Endothelial cell (in vitro differentiated cells): ENCODE measurements around the gene NCK2. TPM values are rescaled to one million over a fixed set of nuclear protein-coding genes. Genes with fewer than 3 reads are reported as not detected.
A peak's percentile ranks its signal among the peaks of the same experiment; 100 is the strongest.
"Not testable (repeated sequence)": the region's sequence is repeated elsewhere in the genome, so short reads cannot be mapped to it uniquely, and the experiment has no call there.

Experiments used
- DNase-seq: peaks from one replicate; pipeline ENCODE4 v3.0.0; 2021; ENCODE audit warnings: low spot score
- H3K27ac Mint-ChIP-seq: one replicate; pipeline ENCODE4 v1.8.0; 2021; ENCODE audit warnings: mixed read lengths, inconsistent platforms; ENCODE audit not compliant: unreplicated experiment
- H3K27me3 Mint-ChIP-seq: one replicate; pipeline ENCODE4 v1.8.0; 2021; ENCODE audit warnings: mild to moderate bottlenecking, moderate library complexity, mixed read lengths, inconsistent platforms; ENCODE audit not compliant: unreplicated experiment
- H3K36me3 Mint-ChIP-seq: one replicate; pipeline ENCODE4 v1.8.0; 2021; ENCODE audit warnings: mild to moderate bottlenecking, low read depth, mixed read lengths, inconsistent platforms; ENCODE audit not compliant: unreplicated experiment
- H3K4me1 Mint-ChIP-seq: one replicate; pipeline ENCODE4 v1.8.0; 2021; ENCODE audit warnings: mild to moderate bottlenecking, mixed read lengths, inconsistent platforms; ENCODE audit not compliant: unreplicated experiment
- H3K4me3 Mint-ChIP-seq: one replicate; pipeline ENCODE4 v1.8.0; 2021; ENCODE audit warnings: mild to moderate bottlenecking, mixed read lengths, inconsistent platforms; ENCODE audit not compliant: unreplicated experiment
- H3K9me3 Mint-ChIP-seq: one replicate; pipeline ENCODE4 v1.8.0; 2021; ENCODE audit warnings: mixed read lengths, inconsistent platforms; ENCODE audit not compliant: unreplicated experiment
- CTCF ChIP-seq: fragments of 200-600 bp; sonication (generic); IDR thresholded peaks from one replicate; pipeline ENCODE4 v1.5.0; 2021; ENCODE audit warnings: antibody characterized with exemption; ENCODE audit not compliant: unreplicated experiment
- total RNA-seq: library from RNA; stranded (reverse); fragmentation: NEBNext Ultra II Directional; extraction: Animal tissue kit (Norgen Biotek cat#: 25700); gene quantifications from one replicate; pipeline ENCODE4 v1.2.1, GENCODE V29; 2021; ENCODE audit not compliant: unreplicated experiment

NCK2 gene
- total RNA-seq, 1 donor from 2014 or later = 93.7 TPM

- no peak for DNase-seq
- H3K36me3 Mint-ChIP-seq = peaks cover 23% of the 10 kb centered on the region
- TF ChIP-seq CTCF = no peak
- no peaks in the 10 kb centered on the region for H3K9me3 Mint-ChIP-seq
- peaks cover 82% of the 10 kb centered on the region for H3K4me1 Mint-ChIP-seq
- H3K4me3 Mint-ChIP-seq = no peak overlapping the region
- H3K27ac Mint-ChIP-seq = peak overlapping the region; percentile 72
- peaks cover 3% of the 10 kb centered on the region for H3K27me3 Mint-ChIP-seq
Measured at GRCh38 chr2:105754011-105754410, 9.3 kb downstream of the NCK2 start.

- H3K36me3 Mint-ChIP-seq = peaks cover 23% of the 10 kb centered on the region
- no peaks in the 10 kb centered on the region for H3K9me3 Mint-ChIP-seq
Measured at GRCh38 chr2:105754994-105755393, 10.3 kb downstream of the NCK2 start.

GRCh38 chr2:105755895-105756294, 11.2 kb downstream of the NCK2 start:
- H3K36me3 Mint-ChIP-seq = peaks cover 16% of the 10 kb centered on the region
- H3K4me3 Mint-ChIP-seq = peak overlapping the region; percentile 52
- peak overlapping the region; percentile 88 for H3K27ac Mint-ChIP-seq
- peaks cover 78% of the 10 kb centered on the region for H3K4me1 Mint-ChIP-seq
- no peak for DNase-seq
- peaks cover 6% of the 10 kb centered on the region for H3K27me3 Mint-ChIP-seq
- H3K9me3 Mint-ChIP-seq = no peaks in the 10 kb centered on the region
- no peak for TF ChIP-seq CTCF

More at GRCh38 chr2:105754994-105755393, 10.3 kb downstream of the NCK2 start:
- no peak for DNase-seq
- H3K27me3 Mint-ChIP-seq = peaks cover 3% of the 10 kb centered on the region
- TF ChIP-seq CTCF = no peak
- H3K4me1 Mint-ChIP-seq = peaks cover 80% of the 10 kb centered on the region
- H3K4me3 Mint-ChIP-seq = peak overlapping the region; percentile 5
- H3K27ac Mint-ChIP-seq = peak overlapping the region; percentile 88

GRCh38 chr2:105756435-105756834, 11.7 kb downstream of the NCK2 start:
- H3K27ac Mint-ChIP-seq = peak overlapping the region; percentile 88
- H3K27me3 Mint-ChIP-seq = peaks cover 3% of the 10 kb centered on the region
- TF ChIP-seq CTCF = no peak
- H3K36me3 Mint-ChIP-seq = peaks cover 11% of the 10 kb centered on the region
- no peak overlapping the region for H3K4me3 Mint-ChIP-seq
- H3K4me1 Mint-ChIP-seq = peaks cover 77% of the 10 kb centered on the region
- DNase-seq = no peak
- H3K9me3 Mint-ChIP-seq = no peaks in the 10 kb centered on the region

DNA sequence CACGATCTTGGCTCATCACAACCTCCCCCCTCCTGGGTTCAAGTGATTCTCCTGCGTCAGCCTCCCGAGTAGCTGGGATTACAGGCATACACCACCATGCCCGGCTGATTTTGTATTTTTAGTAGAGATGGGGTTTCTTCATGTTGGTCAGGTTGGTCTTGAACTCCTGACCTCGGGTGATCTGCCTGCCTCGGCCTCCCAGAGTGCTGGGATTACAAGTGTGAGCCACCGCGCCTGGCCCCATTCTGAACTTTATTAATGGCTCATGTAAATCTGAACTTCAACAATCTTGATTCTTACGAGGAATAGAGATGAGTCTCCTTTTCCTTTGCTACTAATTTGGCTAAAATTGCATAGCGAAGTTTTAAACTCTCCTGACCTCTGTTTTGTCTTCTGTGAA, 12.2 kb downstream of the NCK2 start:
- H3K9me3 Mint-ChIP-seq, H3K36me3 Mint-ChIP-seq, H3K27me3 Mint-ChIP-seq, H3K4me3 Mint-ChIP-seq, DNase-seq: not testable (repeated sequence)
- Mint-ChIP-seq H3K27ac (peak overlapping the region; percentile 88), H3K4me1 (peaks cover 77% of the 10 kb centered on the region)

DNA sequence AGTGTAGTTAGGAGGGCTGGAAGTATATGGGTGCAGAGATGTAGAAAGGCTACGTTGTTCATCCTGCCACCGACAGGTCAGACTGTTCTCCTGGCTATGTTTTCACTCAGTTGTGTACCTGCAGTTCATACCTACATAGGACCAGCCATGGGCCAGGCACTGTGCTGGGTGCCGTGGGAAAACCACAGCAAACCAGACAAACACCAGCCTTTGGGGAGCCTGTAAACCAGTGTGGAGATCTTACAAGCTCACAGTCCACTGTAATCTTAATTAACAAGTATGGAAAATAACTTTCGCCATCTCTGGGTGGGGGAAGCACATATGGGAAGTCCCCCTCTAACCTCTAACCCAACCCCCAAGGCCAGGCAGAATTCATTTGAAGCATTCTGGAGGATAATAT, 12.7 kb downstream of the NCK2 start:
- TF ChIP-seq CTCF = no peak
- peaks cover 8% of the 10 kb centered on the region for H3K36me3 Mint-ChIP-seq
- H3K9me3 Mint-ChIP-seq = no peaks in the 10 kb centered on the region
- H3K27ac Mint-ChIP-seq = peak overlapping the region; percentile 86
- H3K4me3 Mint-ChIP-seq = no peak overlapping the region
- H3K27me3 Mint-ChIP-seq = peaks cover 3% of the 10 kb centered on the region
- H3K4me1 Mint-ChIP-seq = peaks cover 83% of the 10 kb centered on the region
- DNase-seq = no peak
